Femur (tissue), 1 donor: ENCODE data around the gene USP22.

Experiments used
- DNase-seq: peaks from one replicate; pipeline ENCODE4 v3.0.0-alpha.2; 2017

USP22 gene

GRCh38 chr17:21019976-21020586 lies 22.7 kb downstream of the USP22 start:
- no peak for DNase-seq

- DNase-seq, result no peak
Observed at GRCh38 chr17:21018894-21019293, 23.9 kb downstream of the USP22 start.

- no peak for DNase-seq
Observed at GRCh38 chr17:21017861-21018260, 24.9 kb downstream of the USP22 start.

DNA sequence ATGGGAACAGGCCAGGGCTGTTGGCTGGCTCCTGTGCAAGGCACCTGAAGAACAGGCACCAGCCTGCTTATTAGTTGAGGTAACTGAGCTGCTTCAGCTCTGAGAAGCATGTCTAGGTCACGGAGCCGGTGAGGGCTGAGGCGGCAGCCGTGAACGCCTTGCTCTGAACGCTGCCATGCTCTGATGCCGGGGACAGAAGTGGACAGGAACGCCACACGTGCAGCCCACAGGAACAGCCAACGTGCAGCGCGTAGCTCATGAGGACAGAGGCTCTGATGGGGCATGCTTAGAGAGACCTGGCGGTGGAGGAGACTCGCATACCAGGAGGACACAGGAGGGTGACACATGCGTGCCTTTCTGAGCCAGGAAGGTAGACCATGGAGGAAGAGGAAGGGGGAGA lies 25.6 kb downstream of the USP22 start:
- DNase-seq, result no peak

GRCh38 chr17:21016826-21017225 lies 26.0 kb downstream of the USP22 start:
- DNase-seq, result no peak

DNA sequence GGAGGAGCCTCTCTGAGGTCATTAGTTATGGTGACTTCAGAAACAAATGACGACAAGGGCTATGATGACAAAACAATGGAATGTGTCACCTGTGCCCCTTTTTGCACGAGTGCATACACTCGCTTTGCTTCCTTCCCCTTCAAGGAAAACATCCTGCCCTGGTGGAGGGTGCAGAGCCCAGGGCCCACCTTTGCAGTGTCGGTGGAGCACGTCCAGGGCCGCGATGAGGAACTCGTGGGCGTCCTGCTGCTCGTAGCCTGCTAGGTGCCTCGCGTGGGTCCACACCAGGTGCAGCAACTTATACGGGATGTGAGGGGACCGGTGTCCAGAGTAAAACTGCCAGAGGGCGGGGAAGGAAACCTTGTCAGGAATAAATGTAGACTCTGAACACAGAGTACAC lies 27.2 kb downstream of the USP22 start:
- DNase-seq, result no peak

DNA sequence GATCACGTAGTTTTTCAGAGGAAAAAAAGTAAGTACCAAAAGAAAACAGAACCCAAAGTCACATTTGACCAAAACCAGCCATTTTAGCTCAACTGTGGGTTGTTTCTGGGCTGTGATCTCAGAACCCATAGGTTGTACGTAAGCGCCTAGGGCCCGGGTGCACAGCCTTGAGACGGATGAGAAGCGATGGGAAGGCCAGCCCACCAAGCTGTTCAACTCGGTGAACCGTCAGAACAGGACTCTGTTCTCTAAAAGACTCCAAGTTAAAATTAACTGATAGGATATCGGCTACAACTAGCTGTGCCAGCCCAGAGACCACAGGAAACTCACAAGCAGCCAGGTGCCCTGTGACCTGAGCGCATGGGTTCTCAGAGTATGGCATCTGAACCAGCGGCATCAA lies 28.3 kb downstream of the USP22 start:
- DNase-seq, result no peak

DNA sequence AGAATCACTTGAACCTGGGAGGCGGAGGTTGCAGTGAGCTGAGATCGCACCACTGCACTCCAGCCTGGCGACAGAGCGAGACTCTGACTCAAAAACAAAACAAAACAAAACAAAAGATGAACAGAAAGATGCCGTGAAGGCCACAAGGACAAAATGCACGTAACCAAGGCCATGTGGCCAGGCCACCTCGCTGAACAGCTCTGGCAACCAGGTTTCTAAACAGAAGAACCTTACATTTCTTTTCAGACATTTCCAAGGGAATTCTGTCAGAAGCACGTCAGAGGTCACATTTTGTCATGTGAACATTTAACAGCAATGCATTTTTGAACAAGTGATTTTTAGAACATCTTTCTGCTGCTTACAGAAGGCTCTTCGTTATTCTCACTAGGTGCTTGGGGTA lies 28.8 kb downstream of the USP22 start:
- no peak for DNase-seq

DNA sequence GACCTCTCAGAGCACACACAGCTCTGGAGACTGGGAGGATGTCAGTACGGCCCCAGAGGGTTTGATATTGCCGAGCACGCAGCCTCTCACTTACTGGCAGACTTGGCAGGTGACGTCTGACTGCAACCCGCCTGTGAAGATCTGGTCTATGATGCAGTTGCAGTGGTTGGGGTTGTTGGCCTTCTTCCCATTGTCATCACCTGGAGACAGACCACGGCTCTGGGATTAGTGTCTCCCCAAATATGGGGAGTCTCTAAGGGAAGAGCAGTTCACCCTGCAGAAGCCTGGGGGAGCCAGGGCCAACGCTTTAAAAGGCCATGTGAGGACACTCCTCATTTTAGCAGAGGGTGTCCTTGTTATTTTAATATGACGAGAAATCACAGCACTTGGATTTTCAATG lies 30.1 kb downstream of the USP22 start:
- DNase-seq, result no peak

GRCh38 chr17:21010705-21011596 lies 31.9 kb downstream of the USP22 start:
- DNase-seq, result no peak

GRCh38 chr17:21008992-21009671 lies 33.7 kb downstream of the USP22 start:
- no peak for DNase-seq

- DNase-seq, result no peak
Observed at GRCh38 chr17:21008160-21008915, 34.5 kb downstream of the USP22 start.

GRCh38 chr17:21007646-21008045 lies 35.2 kb downstream of the USP22 start:
- no peak for DNase-seq

GRCh38 chr17:21005803-21006202 lies 37.0 kb downstream of the USP22 start:
- no peak for DNase-seq

- no peak for DNase-seq
Observed at GRCh38 chr17:21005367-21005766, 37.4 kb downstream of the USP22 start.

DNA sequence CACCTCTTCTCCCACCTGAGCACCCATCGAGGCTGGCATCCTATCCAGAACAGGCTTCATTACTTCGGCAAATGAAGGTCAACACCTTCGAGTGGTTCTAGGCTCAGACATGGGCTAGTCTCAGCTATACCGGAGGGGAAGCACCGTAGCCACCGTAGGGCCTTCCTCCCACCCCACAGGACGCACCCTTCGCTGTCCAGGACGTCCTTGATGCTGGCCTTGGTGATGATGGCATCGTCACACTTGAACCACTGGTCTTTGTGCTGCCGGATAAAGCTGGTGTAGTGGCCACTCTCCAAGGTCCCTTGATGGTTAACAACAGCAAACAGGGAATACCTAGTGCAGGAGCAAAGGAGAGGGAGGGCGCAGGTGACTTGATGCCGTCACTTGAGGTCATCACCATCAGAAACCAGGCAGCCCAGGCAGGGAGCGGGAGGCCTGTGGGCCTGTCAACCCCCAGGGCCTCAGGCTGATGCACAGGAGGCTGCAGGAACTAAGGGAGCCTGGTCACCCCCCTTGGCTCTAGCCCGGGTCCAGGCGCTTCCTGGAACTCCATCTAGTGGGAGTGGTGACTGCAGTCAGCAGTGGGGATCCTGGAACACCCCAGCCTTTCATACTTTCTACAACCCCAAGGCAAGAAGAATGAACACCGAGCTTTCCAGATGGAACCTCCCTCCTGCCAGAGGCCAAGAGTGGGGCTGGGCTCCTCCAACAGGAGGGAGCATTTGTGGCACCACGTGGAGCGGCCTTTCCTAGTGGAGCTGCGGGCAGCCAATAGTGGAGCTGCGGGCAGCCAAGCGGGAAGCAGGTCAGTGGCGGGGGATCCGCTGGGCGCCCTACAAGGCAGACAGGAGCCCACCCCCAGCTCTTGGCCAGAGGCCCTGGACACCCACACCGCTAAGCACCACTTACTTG lies 38.5 kb downstream of the USP22 start:
- DNase-seq, result no peak

- no peak for DNase-seq
Observed at GRCh38 chr17:21003007-21003621, 39.7 kb downstream of the USP22 start.

DNA sequence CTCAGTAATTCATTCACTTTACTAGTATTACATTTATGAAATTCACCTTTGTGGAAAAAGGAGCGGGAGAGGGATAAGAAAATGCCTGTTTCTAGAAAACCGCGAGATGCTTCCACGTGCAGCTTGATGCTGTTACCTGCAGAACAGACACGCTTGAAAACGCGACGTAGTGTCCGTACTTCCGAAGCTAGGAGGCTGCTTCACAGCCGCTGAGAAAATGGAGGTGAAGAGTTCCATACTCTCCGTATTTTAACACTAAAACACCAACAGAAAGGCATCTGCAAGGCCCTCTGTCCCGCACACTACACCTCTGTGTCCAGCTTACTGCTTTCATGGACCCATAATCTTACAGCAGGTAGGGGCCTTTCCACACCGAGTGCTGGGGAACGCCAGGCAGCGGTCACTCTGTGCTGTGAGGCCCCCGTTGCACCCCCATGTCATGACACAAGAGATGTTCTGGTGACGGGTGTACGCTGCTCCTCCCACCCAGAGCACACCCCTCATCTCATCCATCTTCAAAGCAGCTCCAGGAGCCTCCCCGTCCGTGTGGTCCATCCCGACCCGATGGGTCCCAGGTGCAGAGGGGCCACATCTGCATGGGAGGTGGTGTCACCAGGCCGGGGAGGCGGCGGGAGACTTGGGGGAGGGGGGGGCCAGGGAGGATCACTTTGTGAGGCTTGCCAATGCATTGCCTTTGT lies 40.4 kb downstream of the USP22 start:
- no peak for DNase-seq

GRCh38 chr17:21001813-21002221 lies 41.0 kb downstream of the USP22 start:
- no peak for DNase-seq

DNA sequence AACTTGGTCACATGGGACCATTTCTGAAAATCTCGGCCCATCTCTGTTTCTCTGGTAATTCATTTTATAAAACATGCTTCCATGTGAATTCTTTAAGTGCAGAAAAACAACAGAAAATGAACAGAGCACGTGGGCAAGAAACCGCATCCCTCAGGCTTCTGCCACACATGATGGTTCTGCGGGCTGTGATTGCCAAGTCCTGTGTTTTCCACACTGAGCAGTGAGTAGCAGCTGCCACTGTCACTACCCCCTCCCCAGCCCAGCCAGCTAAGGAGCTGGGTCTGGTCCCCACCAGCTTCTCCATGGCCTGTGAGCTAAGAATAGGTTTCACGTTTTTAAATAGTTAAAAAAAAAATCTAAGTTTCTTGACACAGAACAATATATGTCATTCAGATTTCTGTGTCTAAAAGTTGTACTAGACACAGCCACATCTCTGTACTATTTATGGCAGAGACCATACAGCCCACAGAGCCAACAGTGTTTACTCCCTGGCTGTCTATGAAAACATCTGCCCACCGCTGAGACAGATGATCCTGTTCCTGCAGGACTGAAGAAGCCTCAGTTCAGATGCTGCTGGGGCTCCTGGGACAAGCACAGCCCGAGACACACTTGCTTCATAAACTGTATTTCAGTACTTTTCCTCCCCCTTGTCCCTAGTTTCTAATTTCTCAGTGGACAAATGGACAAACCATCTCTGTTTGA lies 41.5 kb downstream of the USP22 start:
- DNase-seq, result no peak
